Measurements from ENCODE around the gene OR7G2.

The OR7G2 gene

DNA sequence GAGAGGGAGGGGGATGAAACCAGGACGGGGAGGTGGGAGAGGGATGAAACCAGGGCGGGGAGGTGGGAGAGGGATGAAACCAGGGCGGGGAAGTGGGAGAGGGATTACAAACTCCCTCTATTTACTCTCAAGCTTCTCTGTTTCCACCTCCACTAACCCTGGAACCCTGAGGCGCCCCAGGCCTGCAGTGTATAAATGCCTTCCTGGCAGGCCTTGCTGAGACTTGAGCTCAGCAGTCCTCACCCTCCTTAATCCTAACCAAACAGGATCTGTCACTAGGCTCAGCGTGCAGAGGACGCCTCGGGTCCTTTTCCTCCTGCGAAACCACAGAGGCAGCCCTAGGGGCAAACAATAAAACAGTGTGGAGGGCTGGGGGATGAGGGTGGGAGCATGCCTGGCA, 52.5 kb downstream of the OR7G2 start:
- TF ChIP-seq, protein P1, sequence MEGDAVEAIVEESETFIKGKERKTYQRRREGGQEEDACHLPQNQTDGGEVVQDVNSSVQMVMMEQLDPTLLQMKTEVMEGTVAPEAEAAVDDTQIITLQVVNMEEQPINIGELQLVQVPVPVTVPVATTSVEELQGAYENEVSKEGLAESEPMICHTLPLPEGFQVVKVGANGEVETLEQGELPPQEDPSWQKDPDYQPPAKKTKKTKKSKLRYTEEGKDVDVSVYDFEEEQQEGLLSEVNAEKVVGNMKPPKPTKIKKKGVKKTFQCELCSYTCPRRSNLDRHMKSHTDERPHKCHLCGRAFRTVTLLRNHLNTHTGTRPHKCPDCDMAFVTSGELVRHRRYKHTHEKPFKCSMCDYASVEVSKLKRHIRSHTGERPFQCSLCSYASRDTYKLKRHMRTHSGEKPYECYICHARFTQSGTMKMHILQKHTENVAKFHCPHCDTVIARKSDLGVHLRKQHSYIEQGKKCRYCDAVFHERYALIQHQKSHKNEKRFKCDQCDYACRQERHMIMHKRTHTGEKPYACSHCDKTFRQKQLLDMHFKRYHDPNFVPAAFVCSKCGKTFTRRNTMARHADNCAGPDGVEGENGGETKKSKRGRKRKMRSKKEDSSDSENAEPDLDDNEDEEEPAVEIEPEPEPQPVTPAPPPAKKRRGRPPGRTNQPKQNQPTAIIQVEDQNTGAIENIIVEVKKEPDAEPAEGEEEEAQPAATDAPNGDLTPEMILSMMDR (IDR thresholded peaks at IDR 0.05) = no peak

DNA sequence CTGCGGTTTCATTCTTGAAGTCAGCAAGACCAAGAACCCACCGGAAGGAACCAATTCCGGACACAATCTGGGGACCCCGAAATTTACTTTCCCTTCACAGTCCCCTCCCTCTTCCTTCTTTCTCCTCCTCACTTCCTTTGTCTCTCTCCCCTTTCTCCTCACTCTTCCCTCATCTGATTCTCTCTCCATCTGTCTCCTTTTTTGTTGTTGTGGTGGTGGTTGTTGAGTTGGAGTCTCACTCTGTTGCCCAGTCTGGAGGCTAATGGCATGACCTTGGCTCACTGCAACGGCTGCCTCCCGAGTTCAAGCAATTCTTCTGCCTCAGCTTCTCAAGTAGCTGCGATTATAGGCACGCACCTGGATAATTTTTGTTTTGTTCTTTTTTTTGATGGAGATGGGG, 53.1 kb downstream of the OR7G2 start:
- TF ChIP-seq, protein P1 (IDR thresholded peaks at IDR 0.05) = no peak

DNA sequence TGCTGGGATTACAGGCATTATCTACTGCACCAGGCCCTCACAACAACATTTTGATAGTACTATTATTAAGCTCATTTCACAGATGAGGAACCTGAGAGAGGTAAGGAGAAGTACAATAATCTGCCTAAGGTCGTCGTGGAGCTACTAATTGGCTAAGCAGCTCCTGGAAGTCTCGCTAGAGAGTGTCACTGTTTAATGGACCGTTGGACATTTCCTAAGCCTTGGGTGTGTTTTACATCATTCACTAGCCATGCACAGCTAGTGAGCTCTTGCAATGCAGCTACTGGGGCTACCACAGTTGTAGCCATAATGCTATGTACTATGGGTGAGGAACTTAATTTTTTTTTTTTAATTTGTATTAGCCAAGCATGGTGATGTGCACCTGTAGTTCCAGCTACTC, 54.4 kb downstream of the OR7G2 start:
- TF ChIP-seq, protein P1 (IDR thresholded peaks at IDR 0.05) = no peak
